ENCODE results near the gene RNF213. TPM values are rescaled to one million over a fixed set of nuclear protein-coding genes. Genes with fewer than 3 reads are reported as not detected.

The RNF213 gene
- total RNA-seq, 1 experiment from 2014 or later, result 117 TPM

DNA sequence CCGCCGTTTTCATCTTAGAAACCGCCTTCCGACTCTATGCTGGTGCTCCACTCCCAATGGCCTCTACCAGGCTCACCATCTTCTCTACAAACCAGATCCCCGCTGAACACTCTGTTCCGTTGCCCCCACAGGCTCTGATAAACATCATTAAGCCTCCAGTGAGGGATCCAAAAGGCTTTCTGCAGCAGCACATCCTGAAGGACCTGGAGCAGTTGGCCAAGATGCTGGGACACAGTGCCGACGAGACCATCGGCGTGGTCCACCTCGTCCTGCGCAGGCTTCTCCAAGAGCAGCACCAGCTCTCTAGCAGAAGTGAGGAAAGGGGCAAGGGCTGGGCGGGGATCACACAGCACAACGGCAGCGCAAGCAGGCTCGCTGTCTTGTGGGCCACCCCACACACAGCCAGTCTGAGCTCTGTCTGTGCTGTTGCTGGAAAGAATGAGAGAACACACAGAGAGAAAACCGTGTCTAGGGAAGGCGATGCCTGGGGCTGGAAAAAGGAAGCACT lies 120.8 kb downstream of the RNF213 start:
- in situ Hi-C loops (cut with HindIII; ENCODE audit: low pct_unique_long_range_greater_than_20kb, low sequenced_read_pairs), result no loop called here
- no peak for DNase-seq (ENCODE audit: low read depth, low spot score)

DNA sequence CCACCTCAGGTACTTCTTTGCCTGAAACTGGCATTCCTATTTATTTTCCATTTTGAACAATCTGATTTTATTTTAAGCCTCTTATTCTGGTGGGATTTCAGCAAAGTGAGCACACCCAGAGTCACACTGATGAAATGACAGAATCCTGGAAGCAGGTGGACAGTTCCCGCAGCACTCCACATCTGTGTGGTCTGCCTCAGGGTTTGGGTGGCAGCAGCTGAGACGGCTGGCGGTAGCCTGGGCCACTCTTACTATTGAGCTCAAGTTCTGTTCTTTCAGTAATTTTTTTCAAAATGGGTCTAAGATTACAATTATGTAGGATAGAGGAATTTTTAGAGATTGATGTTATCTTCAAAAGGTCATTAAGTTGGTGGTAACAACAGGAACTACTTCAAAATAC lies 121.8 kb downstream of the RNF213 start:
- in situ Hi-C loops (cut with HindIII; ENCODE audit: low pct_unique_long_range_greater_than_20kb, low sequenced_read_pairs), result no loop called here
- DNase-seq (ENCODE audit: low read depth, low spot score), result no peak

GRCh38 chr17:80382956-80383355 lies 122.3 kb downstream of the RNF213 start:
- in situ Hi-C loops (cut with HindIII; ENCODE audit: low pct_unique_long_range_greater_than_20kb, low sequenced_read_pairs), result no loop called here
- DNase-seq (ENCODE audit: low read depth, low spot score), result no peak

DNA sequence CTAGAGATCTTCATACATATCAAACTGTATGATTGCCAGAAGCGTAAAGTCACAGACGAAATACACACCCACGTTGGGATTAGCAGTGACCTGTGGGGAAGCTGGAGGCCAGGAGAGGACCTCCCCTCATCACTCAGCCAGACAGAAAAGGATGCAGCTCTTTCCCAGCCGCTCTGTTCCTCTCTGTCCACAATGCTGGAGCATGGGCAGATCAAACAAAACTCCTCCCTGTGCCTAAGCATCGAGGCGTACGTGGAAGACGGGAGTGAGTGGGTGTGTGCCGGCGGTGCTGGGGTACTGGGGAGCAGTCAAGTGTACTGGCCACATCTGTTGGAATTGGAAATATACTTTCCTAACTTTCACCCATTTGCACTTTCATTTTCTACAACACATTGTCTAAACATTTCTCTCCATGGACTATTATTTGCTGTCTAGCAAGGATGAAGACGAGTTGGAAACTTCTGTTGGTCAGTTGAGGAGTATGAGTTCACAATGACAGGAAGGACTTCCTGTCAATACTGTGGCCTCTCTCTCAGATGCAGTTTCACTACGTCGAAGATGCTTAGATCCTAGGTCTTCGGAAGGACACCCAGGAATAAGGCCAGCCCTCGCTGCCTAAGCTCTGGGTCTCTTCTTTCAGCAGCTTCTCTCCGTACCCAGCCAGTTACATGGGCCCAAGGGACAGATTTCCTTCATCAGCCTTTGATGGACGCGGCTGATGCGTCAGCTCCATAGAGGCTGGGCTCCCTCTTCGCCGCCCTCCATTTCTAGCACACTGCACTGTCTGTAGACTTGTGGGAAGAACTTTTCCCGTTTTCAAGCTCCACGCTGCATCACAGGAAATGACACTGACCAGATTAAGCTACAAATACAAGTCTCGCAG lies 123.7 kb downstream of the RNF213 start:
- DNase-seq (ENCODE audit: low read depth, low spot score), result no peak
- in situ Hi-C loops (cut with HindIII; ENCODE audit: low pct_unique_long_range_greater_than_20kb, low sequenced_read_pairs), result no loop called here

DNA sequence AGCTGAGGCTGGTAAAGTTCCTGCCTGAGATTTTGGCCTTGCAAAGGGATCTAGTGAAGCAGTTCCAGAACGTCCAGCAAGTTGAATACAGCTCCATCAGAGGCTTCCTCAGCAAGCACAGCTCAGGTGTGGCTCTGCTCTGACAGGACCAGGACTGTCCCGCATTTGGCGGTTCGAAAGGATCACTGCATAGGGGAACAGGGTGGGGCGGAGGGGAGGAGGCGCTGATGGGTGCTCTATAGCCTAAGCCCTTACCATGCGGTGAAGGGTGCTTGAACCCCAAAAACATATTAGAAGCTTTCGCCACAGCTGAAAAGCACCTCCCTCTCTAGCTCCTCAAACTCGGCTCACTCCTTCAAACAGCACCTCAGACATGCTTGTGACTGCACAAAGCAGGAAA lies 124.4 kb downstream of the RNF213 start:
- DNase-seq (ENCODE audit: low read depth, low spot score), result no peak
- in situ Hi-C loops (cut with HindIII; ENCODE audit: low pct_unique_long_range_greater_than_20kb, low sequenced_read_pairs), result no loop called here

- in situ Hi-C loops (cut with HindIII; ENCODE audit: low pct_unique_long_range_greater_than_20kb, low sequenced_read_pairs), result no loop called here
- no peak for DNase-seq (ENCODE audit: low read depth, low spot score)
Observed at GRCh38 chr17:80386341-80386740, 125.7 kb downstream of the RNF213 start.

DNA sequence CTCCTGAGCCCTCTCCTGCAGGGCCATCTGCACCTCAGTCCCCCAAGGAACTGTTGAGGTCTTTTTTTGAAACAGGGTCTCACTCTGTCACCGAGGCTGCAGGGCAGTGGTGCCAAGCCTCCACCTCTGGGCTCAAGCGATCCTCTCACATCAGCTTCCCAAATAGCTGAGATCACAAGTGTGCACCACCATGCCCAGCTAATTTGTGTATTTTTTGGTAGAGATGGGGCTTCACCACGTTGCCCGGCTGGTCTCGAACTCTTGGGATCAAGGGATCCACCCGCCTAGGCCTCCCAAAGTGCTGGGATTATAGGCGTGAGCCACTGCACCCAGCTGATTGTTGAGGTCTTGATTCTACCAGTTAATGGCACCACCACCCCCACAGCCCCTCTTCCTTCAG lies 126.4 kb downstream of the RNF213 start:
- in situ Hi-C loops (cut with HindIII; ENCODE audit: low pct_unique_long_range_greater_than_20kb, low sequenced_read_pairs), result no loop called here
- DNase-seq (ENCODE audit: low read depth, low spot score), result no peak

- peak; percentile 38 for DNase-seq (ENCODE audit: low read depth, low spot score)
- in situ Hi-C loops (cut with HindIII; ENCODE audit: low pct_unique_long_range_greater_than_20kb, low sequenced_read_pairs), result no loop called here
Observed at GRCh38 chr17:80388175-80388574, 127.5 kb downstream of the RNF213 start.

GRCh38 chr17:80388601-80389000 lies 127.9 kb downstream of the RNF213 start:
- no peak for DNase-seq (ENCODE audit: low read depth, low spot score)
- in situ Hi-C loops (cut with HindIII; ENCODE audit: low pct_unique_long_range_greater_than_20kb, low sequenced_read_pairs), result no loop called here

DNA sequence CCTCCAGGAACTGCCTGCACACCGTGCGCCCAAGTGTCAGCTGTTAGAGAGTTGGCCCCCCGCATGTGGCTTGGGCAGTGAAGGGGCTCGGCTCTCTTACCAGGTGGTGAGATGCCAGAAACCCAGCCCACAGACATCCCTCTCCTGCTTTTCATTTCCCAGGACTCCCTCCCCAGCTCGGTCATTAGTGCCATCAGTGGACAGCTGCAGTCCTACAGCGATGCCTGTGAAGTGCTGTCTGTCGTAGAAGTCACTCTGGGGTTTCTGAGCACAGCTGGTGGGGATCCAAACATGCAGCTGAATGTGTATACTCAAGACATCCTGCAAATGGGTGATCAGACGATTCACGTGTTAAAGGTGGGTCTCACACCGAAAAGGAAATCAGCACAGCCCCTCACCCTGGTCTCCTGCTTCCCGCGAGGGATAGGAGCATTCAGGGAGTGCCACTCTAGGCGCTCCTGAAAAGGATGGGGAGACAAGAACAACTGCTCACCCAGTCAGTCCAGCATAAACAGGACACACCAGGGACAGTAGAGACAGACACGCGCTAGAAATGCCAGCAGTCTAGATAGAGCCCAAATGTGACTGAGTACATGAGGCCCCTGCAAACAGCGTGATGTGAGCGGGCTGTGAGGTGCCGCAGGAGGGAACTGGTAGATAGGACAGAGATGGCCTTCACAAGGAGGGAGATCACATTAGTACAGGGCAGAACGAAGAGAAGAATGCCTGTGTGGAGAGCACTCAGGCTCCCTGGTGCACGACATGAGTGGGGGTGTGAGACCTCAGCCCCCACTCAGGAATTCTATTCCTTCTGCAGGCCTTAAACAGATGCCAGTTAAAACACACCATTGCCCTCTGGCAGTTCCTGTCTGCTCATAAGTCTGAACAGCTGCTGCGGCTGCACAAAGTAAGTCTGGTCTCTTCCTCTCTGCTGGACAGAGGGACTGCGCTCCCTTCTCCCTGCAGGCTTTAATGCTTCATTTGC lies 128.7 kb downstream of the RNF213 start:
- in situ Hi-C loops (cut with HindIII; ENCODE audit: low pct_unique_long_range_greater_than_20kb, low sequenced_read_pairs), result no loop called here
- DNase-seq (ENCODE audit: low read depth, low spot score), result no peak

- no peak for DNase-seq (ENCODE audit: low read depth, low spot score)
- in situ Hi-C loops (cut with HindIII; ENCODE audit: low pct_unique_long_range_greater_than_20kb, low sequenced_read_pairs), result no loop called here
Observed at GRCh38 chr17:80393241-80393890, 132.7 kb downstream of the RNF213 start.

DNA sequence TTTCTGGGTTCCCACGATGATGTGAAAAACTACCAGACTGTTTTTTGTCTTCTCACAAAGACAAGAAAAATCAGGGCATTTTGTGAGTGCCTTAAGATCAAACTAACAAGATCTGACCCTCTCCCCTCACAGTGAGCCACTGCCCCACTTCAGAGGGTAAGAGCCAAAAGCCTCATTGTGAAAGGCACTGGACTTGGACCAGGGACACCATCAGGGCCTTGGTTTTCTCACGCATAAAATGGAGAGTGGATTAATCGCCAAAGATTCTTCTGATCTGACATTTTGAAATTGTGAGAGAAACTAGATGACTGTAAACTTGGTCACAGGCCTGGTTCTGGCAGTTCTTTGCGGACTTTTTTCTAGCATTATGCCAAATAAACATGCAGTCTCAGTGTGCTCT lies 133.3 kb downstream of the RNF213 start:
- DNase-seq (ENCODE audit: low read depth, low spot score), result no peak
- in situ Hi-C loops (cut with HindIII; ENCODE audit: low pct_unique_long_range_greater_than_20kb, low sequenced_read_pairs), result no loop called here

- in situ Hi-C loops (cut with HindIII; ENCODE audit: low pct_unique_long_range_greater_than_20kb, low sequenced_read_pairs), result no loop called here
Observed at GRCh38 chr17:80394629-80395216, 134.1 kb downstream of the RNF213 start.

DNA sequence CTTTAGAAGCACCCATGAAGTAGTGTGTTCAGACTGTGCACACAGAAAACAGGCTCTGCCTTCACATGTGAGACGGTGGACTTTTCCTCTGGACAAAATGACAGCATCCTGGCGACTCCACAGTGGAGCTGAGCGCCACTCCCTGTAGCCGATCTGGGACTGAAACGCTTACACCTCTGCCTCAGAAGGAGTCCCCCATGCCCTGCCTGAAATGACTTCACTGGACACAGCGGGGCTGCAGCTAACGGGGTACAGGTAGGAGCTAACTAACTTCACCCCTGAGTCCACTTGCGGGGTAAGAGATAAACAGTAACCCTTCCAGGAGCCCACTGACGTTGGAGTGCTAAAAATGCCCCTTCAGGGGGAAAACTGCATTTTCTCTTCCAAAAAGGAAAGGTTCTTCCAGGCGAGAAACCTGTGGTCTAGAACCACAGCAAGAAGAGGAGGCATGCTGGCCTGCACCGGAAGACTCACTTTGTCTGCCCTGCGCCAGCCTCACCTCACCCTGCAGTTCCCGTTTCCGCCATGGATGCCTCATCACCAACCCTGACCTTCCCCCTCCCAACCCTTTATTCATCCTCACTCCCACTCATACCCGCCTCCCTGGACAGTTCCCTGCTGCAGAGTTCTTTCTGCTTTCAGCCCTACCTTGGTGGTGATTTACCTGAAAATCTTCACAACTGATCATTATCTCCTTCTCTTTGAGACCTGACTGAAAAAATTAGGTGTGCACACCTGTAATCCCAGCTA lies 134.9 kb downstream of the RNF213 start:
- no peak for DNase-seq (ENCODE audit: low read depth, low spot score)
- in situ Hi-C loops (cut with HindIII; ENCODE audit: low pct_unique_long_range_greater_than_20kb, low sequenced_read_pairs), result no loop called here

More at GRCh38 chr17:80394629-80395216, 134.1 kb downstream of the RNF213 start:
- no peak for DNase-seq (ENCODE audit: low read depth, low spot score)

DNA sequence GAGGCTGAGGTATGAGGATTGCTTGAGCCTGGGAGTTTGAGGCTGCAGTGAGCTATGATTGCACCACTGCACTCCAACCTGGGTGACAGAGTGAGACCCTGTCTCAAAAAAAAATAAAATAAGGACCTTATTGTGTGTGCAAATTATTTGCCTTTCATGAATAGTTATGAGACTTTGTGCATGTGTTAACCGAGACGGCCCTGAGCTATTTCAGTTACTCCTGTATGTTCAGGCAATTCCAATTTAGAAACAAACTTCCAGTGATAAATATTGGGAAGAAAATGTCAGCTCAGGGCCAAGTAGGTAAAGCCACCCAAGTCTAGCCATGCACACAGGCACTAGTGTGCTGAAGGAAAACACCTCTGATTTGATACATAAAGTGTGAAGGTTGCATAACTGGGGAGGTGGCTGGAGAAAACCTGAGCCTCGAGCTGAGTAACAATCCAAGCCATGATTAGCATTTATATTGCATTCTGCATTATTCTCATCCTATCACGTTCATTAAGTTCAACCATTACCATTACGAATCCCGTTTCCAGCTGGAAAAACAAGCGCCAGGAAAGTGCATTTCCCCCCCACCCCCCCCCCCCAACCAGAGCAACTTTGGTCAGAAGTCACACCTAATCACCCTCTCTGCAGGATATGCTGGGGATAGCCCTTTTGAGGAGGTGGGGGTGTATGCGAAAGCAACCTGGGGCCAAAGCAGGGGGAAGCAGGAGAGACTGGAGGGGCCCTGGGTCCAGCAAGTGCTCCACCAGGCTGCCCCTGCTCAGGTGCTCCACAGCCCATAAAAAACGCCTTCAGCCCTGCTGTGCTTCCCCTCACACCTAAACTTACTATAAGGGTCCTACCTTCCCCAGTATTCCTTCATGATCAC lies 135.7 kb downstream of the RNF213 start:
- in situ Hi-C loops (cut with HindIII; ENCODE audit: low pct_unique_long_range_greater_than_20kb, low sequenced_read_pairs), result no loop called here
- DNase-seq (ENCODE audit: low read depth, low spot score), result no peak

DNA sequence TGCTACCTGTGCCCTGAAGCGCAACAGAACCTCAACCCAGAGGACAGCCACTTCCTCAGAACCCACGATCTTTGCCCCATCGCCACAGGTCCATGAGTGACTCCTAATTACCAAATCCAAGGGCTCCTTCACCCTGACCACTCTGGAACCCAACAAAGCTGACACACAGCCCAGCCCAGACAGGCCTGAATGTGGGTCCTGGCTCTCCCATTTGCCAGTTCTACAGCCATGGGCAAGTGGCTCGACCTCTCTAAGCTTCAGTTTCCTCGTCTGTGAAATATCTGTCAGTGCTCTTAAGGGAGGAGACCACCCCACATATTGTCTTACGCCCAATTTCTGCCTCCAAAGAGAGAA lies 136.4 kb downstream of the RNF213 start:
- in situ Hi-C loops (cut with HindIII; ENCODE audit: low pct_unique_long_range_greater_than_20kb, low sequenced_read_pairs), result no loop called here
- no peak for DNase-seq (ENCODE audit: low read depth, low spot score)
